Measurements from ENCODE around the gene PPP1R3E.
"Not testable (repeated sequence)": the region's sequence is repeated elsewhere in the genome, so short reads cannot be mapped to it uniquely, and the experiment has no call there.

The PPP1R3E gene, protein sequence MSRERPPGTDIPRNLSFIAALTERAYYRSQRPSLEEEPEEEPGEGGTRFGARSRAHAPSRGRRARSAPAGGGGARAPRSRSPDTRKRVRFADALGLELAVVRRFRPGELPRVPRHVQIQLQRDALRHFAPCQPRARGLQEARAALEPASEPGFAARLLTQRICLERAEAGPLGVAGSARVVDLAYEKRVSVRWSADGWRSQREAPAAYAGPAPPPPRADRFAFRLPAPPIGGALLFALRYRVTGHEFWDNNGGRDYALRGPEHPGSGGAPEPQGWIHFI

DNA sequence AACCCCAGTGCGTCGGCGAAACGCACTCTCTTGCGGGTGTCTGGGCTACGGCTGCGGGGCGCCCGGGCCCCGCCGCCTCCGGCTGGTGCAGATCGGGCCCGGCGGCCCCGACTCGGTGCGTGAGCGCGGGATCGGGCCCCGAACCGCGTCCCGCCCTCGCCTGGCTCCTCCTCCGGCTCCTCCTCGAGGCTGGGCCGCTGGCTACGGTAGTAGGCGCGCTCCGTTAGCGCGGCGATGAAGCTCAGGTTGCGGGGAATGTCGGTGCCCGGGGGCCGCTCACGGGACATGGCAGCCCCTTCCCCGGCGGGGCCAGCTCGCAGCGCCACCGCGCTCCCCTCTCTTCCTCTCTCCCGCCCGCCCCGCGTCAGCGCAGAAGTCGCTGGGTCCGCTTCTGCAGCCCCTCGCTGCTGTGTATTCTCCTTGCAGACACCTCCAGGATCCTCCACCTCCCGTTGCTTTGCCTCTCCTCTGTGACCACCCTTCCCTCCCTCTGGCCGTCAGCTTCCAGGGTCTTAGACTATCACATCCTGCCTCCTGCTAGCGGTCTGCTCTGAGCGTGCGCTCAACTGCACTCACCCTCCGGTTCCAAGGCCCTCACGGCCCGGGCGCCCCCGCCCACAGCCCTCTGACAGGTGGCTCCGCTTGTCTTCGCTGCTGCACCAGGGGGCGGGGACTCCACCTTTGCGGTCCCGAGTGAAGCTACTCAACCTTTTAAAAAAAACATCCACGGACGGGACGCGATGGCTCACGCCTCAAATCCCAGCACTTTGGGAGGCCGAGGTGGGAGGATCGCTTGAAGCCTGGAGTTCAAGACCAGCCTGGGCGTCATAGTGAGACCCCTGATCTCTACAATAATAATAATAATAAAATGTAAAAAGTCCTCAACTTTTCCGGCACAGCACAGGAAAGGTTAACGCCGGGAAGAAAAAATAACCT lies at the start of gene PPP1R3E:
PPP1R3E (minus strand) TSS at position 570 of the 936 bp plus-strand sequence; CDS start at position 287, 283 bp downstream.
- DNase-seq = peak; percentile 96

DNA sequence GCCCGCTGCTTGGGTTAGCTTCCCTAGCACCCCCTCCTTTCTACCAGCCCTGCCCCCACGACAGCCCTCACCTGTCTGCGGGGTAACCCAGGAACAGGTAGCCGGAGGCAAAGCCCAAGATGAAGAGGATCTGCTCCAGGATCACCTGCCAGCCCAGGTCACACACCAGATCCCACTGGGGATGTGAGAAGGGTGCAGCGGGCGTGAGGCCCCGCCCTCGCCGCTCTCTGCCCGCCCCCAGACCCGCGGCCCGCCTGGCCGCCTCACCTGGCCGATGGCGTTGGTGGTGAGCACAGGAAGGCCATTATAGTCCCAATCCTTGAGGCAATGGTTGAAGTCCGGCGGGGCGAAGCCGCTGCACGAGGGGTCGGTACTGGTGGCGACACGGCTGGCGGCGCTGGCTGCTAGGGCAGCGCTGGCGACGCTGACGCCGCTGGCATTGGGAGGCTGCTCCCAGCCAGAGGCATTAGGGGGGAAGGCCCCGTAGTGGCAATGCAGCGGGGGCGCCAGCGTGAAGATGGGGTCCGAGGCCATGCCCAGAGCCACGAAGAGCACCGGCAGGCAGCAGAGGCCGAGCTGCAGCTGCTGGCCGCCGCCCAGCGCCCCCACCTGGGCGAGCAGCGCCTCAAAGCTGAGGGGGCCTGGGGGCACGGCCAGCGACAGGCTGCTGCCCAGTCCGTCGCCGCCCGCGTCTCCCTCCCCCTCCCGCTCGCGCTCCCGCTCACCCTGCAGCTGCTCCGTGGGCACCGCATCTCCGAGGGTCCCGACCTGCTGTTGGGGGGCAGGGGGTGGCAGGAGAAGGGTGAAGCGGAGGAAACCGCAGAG lies 49.2 kb upstream of the PPP1R3E start:
- DNase-seq = peak; percentile 21

- DNase-seq = no peak
These were observed 46.6 kb upstream of the PPP1R3E start for GRCh38 chr14:23349156-23349845.

DNA sequence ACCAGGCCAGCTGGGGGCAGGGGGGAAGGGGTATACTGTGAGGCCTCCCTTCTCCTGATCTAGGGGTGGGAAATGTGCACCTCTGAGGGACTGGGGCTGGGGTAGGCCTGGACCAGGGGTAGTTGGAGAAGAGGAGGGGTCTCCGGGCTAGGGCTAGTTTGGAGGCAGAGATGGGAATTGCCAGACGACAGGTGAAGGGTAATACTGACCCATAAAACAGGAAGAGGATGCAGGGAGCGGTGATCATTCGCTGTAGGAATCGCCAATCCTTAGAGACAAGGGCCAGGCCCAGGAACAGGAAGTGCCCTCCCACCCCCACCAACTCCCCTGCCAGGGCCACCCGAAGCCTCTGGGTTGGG lies 45.6 kb upstream of the PPP1R3E start:
- DNase-seq = no peak

DNA sequence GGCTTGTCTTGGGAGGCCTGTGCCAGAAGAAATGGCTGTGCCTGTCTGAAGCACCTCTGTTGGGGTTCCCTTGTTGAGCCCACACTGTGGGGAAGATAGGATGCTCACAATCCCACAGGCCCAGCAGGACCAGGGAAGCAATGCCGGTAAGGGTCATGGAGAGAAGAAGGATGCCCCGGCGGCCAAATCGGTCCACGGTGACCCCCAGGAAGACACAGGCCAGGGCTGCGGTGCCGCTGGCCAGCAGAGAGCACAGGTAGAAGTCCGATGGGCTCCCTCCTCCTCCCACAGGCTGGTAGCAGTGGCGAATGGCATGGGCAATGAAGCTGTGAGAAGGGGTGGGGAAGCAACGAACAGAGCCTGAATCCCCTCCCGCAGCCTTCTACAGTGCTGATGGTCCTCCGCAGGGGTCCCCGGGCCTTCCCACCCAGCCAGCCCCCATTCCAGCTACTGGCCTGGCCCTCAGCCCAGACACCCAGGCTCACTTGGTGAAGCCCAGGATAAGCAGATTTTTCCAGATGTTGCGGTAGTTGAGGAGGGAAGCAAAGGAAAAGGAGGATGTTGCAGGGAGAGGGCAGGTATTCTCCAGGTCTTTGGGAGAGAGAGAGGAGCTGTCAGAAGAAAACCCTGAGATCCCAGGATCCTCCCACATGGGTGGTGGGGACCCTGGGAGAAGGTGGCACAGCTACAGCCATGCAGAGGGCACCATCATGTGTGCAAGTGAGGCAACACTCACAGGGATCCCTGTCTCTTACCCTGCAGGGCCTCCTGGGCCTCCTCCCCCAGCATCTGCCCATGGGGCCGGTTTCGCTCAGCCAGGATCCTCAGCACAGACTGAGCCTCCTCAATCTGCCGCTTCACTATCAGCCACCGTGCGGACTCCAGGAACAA lies 45.0 kb upstream of the PPP1R3E start:
- no peak for DNase-seq

GRCh38 chr14:23346693-23347405 lies 44.2 kb upstream of the PPP1R3E start:
- DNase-seq = no peak

DNA sequence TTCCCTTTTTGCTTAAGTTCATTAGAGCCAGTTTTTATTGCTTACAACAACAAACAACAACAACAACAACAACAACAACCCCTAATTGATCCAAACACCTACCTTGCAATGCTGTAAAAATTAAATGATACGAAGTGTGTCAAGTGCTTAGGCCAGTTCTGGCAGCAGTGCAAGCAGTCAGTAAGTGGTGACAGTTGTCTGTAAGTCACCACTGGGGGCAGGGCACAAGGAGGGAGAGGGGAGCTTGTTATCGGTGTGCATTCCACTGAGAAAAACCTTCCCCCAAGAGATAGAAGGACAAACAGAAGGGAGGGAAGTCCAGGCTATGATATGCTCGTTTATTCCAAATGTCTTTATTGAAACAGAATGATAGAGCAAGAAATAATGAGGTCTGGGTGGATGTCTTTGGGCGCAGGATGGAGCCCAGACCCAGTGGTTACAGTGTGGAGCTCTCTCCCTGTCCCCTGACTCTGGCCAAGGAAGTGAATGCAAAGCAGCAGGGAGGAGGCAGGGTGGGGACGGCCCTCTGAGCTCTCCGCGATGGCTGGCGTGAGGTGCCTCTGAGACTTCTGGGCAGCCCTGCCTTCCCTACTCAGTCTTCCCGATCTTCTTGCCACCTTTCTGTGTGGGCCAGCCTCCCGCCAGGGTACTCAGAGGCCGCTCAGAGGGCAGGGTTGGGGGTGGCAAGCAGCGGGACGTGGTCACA lies 43.5 kb upstream of the PPP1R3E start:
- no peak for DNase-seq

DNA sequence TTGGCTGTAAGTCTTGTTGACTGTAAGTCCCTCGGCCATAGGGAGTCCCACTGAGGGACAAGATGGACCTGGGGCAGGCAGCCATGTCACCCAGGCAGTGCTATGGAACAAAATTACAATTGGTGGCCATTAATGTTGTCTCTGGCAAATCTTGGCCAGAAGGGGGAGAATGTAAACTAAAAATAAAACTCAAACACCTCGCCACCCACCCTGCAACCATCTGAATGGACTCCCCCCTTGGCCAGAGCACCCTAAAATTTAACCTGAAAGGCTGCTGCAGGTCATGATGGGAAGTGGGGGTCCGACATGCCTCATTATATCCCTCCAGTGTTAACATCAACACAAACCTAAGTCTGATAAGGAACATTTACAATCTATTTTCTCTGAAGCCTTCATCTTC lies 41.8 kb upstream of the PPP1R3E start:
- no peak for DNase-seq

DNA sequence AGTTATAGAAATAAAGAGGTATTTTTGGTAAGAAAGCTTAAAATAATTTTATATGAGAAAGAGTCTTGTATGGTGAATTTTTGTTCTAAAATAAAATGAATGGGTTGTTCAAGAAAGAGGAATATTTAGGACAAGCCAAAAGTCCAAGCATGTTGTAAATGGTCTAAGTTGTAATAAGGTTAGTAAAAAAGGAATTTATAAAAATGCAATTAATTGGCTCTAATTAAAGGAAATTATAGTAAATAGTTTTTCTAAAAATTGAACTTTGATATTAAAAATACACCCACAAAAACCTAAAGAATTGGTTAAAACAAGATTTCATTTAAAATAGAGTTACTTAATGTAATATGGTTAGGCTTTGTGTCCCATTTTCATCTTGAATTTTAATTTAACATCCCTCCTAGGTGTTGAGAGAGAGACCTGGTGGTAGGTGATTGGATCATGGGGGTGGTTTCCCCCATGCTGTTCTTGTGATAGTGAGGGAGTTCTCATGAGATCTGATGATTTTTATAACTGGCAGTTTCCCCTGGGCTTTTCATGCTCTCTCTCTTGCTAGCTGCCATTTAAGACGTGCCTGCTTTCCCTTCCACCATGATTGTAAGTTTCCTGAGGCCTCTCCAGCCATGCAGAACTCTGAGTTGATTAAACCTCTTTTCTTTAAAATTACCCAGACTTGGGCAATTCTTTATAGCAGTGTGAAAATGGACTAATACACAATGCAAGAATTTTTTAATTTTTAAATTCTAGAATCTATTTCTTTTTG lies 37.0 kb upstream of the PPP1R3E start:
- DNase-seq = no peak

GRCh38 chr14:23335623-23336022 lies 33.0 kb upstream of the PPP1R3E start:
- DNase-seq = no peak

DNA sequence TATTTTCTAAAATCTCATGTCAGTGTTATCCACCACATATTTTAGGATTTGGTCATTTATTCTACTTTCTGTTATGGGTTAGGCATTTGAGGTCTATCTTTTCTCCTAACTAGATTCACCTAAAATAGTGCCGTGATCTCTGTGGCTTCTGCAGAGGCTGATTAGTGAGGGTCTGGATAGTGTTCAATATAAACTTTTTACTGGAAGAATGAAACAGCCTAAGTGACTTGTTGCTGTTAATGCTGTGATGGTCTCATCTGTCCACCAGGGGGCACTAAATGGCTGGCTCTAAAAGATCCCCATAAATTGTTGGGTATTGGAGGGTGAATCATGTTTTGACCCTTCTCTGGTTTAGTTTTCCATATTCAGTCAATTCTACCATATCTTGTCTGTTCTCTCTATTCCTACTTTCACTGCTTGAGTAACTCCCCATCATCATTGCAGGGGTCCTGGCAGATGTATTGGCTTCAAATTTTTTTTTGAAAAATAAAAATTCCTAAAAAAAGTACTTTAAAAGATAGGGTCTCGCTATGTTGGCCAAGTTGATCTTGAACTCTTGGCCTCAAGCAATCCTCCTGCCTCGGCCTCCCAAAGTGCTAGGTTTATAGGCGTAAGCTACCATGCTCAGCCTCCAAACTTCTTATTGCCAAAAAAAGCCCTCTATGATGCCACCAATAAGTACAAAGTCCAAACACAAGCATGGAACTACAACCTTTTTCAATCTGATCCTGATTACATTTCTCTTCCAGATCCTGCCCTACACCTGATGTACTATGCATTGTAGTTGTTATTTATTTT lies 25.5 kb upstream of the PPP1R3E start:
- peak; percentile 76 for DNase-seq

- DNase-seq = no peak
These were observed 24.1 kb upstream of the PPP1R3E start for GRCh38 chr14:23326491-23327332.

- DNase-seq = not testable (repeated sequence)
These were observed 23.1 kb upstream of the PPP1R3E start for GRCh38 chr14:23325746-23326145.

DNA sequence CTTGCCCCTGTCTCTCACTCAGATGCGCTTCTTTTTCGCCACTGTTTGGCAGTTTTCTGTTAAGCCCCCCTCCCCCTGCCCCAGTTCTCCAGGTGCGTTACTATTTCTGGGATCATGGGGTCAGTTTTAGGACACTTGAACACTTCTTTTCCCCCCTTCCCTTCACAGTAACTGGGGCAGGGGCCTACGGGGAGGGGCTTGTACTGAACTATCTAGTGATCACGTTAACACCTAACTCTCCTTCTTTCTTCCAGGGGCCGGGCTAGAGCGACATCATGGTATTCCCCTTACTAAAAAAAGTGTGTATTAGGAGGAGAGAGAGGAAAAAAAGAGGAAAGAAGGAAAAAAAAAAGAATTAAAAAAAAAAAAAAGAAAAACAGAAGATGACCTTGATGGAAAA lies 22.3 kb upstream of the PPP1R3E start:
- no peak for DNase-seq

GRCh38 chr14:23324455-23324846 lies 21.8 kb upstream of the PPP1R3E start:
- DNase-seq = no peak

DNA sequence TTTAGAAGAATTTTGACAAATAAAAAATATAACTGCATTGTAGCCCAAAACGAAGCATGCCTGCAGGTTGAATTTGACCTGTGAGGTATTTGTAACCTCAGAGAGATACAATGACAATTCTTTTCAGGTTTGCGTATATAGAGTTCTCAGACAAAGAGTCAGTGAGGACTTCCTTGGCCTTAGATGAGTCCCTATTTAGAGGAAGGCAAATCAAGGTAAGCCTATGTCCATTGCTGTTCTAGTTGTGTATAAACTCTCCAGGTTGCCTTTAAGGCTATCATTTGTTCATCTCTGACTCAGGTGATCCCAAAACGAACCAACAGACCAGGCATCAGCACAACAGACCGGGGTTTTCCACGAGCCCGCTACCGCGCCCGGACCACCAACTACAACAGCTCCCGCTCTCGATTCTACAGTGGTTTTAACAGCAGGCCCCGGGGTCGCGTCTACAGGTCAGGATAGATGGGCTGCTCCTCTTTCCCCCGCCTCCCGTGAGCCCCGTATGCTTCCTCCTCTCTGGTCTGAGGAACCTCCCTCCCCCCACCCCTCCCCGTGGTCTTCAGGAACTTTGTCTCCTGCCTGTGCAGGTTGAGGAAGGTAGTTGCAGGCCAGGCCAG lies 21.3 kb upstream of the PPP1R3E start:
- DNase-seq = no peak

All from stimulated activated CD4-positive, alpha-beta T cell treated with anti-CD3 and anti-CD28 coated beads, Interleukin-15, amount 100 ng/mL, for 24 hours (primary cell).